HUES64 (cell line): ENCODE measurements around the gene IFT81.
"Not testable (repeated sequence)": the region's sequence is repeated elsewhere in the genome, so short reads cannot be mapped to it uniquely, and the experiment has no call there.

ENCODE experiments used
- H3K27ac ChIP-seq: 2 replicates; pipeline ENCODE4 v1.7.0; 2013; ENCODE audit warnings: low read depth, low read length, inconsistent platforms
- H3K27me3 ChIP-seq: 2 replicates; pipeline ENCODE4 v1.6.1; 2013; ENCODE audit warnings: mild to moderate bottlenecking, low read length; ENCODE audit not compliant: insufficient read depth
- H3K36me3 ChIP-seq: 2 replicates; pipeline ENCODE4 v1.6.1; 2013; ENCODE audit warnings: mild to moderate bottlenecking, low read length; ENCODE audit not compliant: insufficient read depth
- H3K4me1 ChIP-seq: 2 replicates; pipeline ENCODE4 v1.6.1; 2013; ENCODE audit warnings: mild to moderate bottlenecking, low read length, moderate library complexity; ENCODE audit not compliant: insufficient read depth
- H3K4me3 ChIP-seq: 2 replicates; pipeline ENCODE4 v1.5.1; 2013; ENCODE audit warnings: mild to moderate bottlenecking, low read length, moderate library complexity
- H3K9ac ChIP-seq: 2 replicates; pipeline ENCODE4 v1.6.1; 2013; ENCODE audit warnings: mild to moderate bottlenecking, low read depth, low read length
- H3K9me3 ChIP-seq: 2 replicates; pipeline ENCODE4 v1.6.1; 2013; ENCODE audit warnings: low read depth, low read length; ENCODE audit not compliant: insufficient read depth
- WGBS: fragments of 150-250, 120-280 bp; methylation state at CpG from one replicate; pipeline ENCODE4 v1.1.7; 2013; ENCODE audit warnings: missing lambda C conversion rate; 5-methylcytosine and 5-hydroxymethylcytosine counted together

IFT81 gene

GRCh38 chr12:110217996-110218674 lies 94.0 kb downstream of the IFT81 start:
- H3K9me3 ChIP-seq, result no peaks in the 10 kb centered on the region; the same call in 1 of the 2 replicates
- H3K27me3 ChIP-seq, result no peaks in the 10 kb centered on the region
- no peak overlapping the region for H3K4me3 ChIP-seq
- H3K27ac ChIP-seq, result no peak overlapping the region
- H3K36me3 ChIP-seq, result peaks cover 8% of the 10 kb centered on the region; the same call in 1 of the 2 replicates
- WGBS, result 96% methylated on average over 4 of the region's 7 CpGs
- no peak overlapping the region for H3K9ac ChIP-seq
- no peaks in the 10 kb centered on the region for H3K4me1 ChIP-seq

GRCh38 chr12:110222027-110222426 lies 97.9 kb downstream of the IFT81 start:
- H3K4me1 ChIP-seq, result peaks cover 3% of the 10 kb centered on the region; the same call in 1 of the 2 replicates
- H3K27me3 ChIP-seq, result no peaks in the 10 kb centered on the region
- no peak overlapping the region for H3K4me3 ChIP-seq
- H3K36me3 ChIP-seq, result peaks cover 3% of the 10 kb centered on the region; the same call in 1 of the 2 replicates
- no peaks in the 10 kb centered on the region for H3K9me3 ChIP-seq
- H3K9ac ChIP-seq, result no peak overlapping the region
- no peak overlapping the region for H3K27ac ChIP-seq

- H3K36me3 ChIP-seq, result 0 out of 2 replicates have a peak, but pooled peaks cover 3% of the 10 kb centered on the region
- H3K4me1 ChIP-seq, result peaks cover 3% of the 10 kb centered on the region; the same call in 1 of the 2 replicates
- no peak overlapping the region for H3K9ac ChIP-seq
- no peaks in the 10 kb centered on the region for H3K9me3 ChIP-seq
- H3K27me3 ChIP-seq, result no peaks in the 10 kb centered on the region
- no peak overlapping the region for H3K4me3 ChIP-seq
- no peak overlapping the region for H3K27ac ChIP-seq
- WGBS, result 94% methylated on average over 1 of the region's 1 CpG
These were observed 98.3 kb downstream of the IFT81 start for GRCh38 chr12:110222433-110222832.

GRCh38 chr12:110223777-110224378 lies 99.7 kb downstream of the IFT81 start:
- 73% methylated on average over 1 of the region's 4 CpGs for WGBS
- no peak overlapping the region for H3K9ac ChIP-seq
- H3K9me3 ChIP-seq, result no peaks in the 10 kb centered on the region
- H3K4me1 ChIP-seq, result peaks cover 3% of the 10 kb centered on the region; the same call in 1 of the 2 replicates
- no peak overlapping the region for H3K4me3 ChIP-seq
- no peaks in the 10 kb centered on the region for H3K27me3 ChIP-seq
- no peaks in the 10 kb centered on the region for H3K36me3 ChIP-seq
- H3K27ac ChIP-seq, result no peak overlapping the region

- H3K9me3 ChIP-seq, result no peaks in the 10 kb centered on the region
- no peak overlapping the region for H3K4me3 ChIP-seq
- H3K36me3 ChIP-seq, result no peaks in the 10 kb centered on the region
- WGBS, result 90% methylated on average over 10 of the region's 10 CpGs
- H3K27me3 ChIP-seq, result no peaks in the 10 kb centered on the region
- H3K9ac ChIP-seq, result no peak overlapping the region
- no peak overlapping the region for H3K27ac ChIP-seq
- peaks cover 3% of the 10 kb centered on the region; the same call in 1 of the 2 replicates for H3K4me1 ChIP-seq
These were observed 100.5 kb downstream of the IFT81 start for GRCh38 chr12:110224379-110225304.

- peaks cover 3% of the 10 kb centered on the region; the same call in 1 of the 2 replicates for H3K4me1 ChIP-seq
- no peak overlapping the region for H3K9ac ChIP-seq
- H3K27me3 ChIP-seq, result no peaks in the 10 kb centered on the region
- no peaks in the 10 kb centered on the region for H3K9me3 ChIP-seq
- H3K4me3 ChIP-seq, result no peak overlapping the region
- no peaks in the 10 kb centered on the region for H3K36me3 ChIP-seq
- H3K27ac ChIP-seq, result no peak overlapping the region
- 93% methylated on average over 3 of the region's 3 CpGs for WGBS
These were observed 103.0 kb downstream of the IFT81 start for GRCh38 chr12:110227138-110227537.

- not testable (repeated sequence) for H3K4me1 ChIP-seq, H3K4me3 ChIP-seq, H3K9ac ChIP-seq, H3K27me3 ChIP-seq, H3K9me3 ChIP-seq, H3K36me3 ChIP-seq, H3K27ac ChIP-seq
- WGBS, result 91% methylated on average over 3 of the region's 4 CpGs
These were observed 104.2 kb downstream of the IFT81 start for GRCh38 chr12:110228348-110228747.

- H3K27me3 ChIP-seq, result no peaks in the 10 kb centered on the region
- H3K9ac ChIP-seq, result no peak overlapping the region
- no peaks in the 10 kb centered on the region for H3K36me3 ChIP-seq
- 100% methylated on average over 1 of the region's 1 CpG for WGBS
- H3K27ac ChIP-seq, result no peak overlapping the region
- no peaks in the 10 kb centered on the region for H3K9me3 ChIP-seq
- H3K4me1 ChIP-seq, result peaks cover 2% of the 10 kb centered on the region; the same call in 1 of the 2 replicates
- no peak overlapping the region for H3K4me3 ChIP-seq
These were observed 104.6 kb downstream of the IFT81 start for GRCh38 chr12:110228756-110229155.

- no peak overlapping the region for H3K9ac ChIP-seq
- no peak overlapping the region for H3K27ac ChIP-seq
- H3K4me3 ChIP-seq, result no peak overlapping the region
- WGBS, result 98% methylated on average over 4 of the region's 4 CpGs
- no peaks in the 10 kb centered on the region for H3K9me3 ChIP-seq
- H3K27me3 ChIP-seq, result no peaks in the 10 kb centered on the region
- no peaks in the 10 kb centered on the region; the same call in 1 of the 2 replicates for H3K4me1 ChIP-seq
- H3K36me3 ChIP-seq, result no peaks in the 10 kb centered on the region
These were observed 105.3 kb downstream of the IFT81 start for GRCh38 chr12:110229409-110229808.

- Histone ChIP-seq H3K4me3 (no peak overlapping the region), H3K4me1 (no peaks in the 10 kb centered on the region), H3K9ac (no peak overlapping the region), H3K27me3 (no peaks in the 10 kb centered on the region), H3K9me3 (no peaks in the 10 kb centered on the region), H3K27ac (no peak overlapping the region), H3K36me3 (no peaks in the 10 kb centered on the region)
- 100% methylated on average over 1 of the region's 1 CpG for WGBS
These were observed 106.5 kb downstream of the IFT81 start for GRCh38 chr12:110230655-110231054.
